CD4-positive, alpha-beta T cell (primary cell): ENCODE results near the gene PLGRKT. TPM values are rescaled to one million over a fixed set of nuclear protein-coding genes. Genes with fewer than 3 reads are reported as not detected.

Experiments
- ATAC-seq: fragments of 200-7000 bp; cut with Tn5 transposase; one replicate; pipeline ENCODE4 v1.10.0; 2022; ENCODE audit warnings: mild to moderate bottlenecking; ENCODE audit not compliant: poor library complexity
- CTCF ChIA-PET: fragments of 350-600 bp; sonication (Branson Sonifier 250); formaldehyde crosslinking; loops from one replicate; lab custom pipeline; 2021; ENCODE audit warnings: antibody characterized with exemption, inconsistent platforms; lab: Charles Lee
- POLR2A ChIA-PET: fragments of 350-600 bp; sonication (Branson Sonifier 250); formaldehyde crosslinking; loops from one replicate; lab custom pipeline; 2021; ENCODE audit warnings: antibody characterized with exemption, inconsistent platforms; lab: Charles Lee
- DNase-seq, 14 experiments: peaks; one replicate each; pipeline ENCODE4 v3.0.0-alpha.2; 2013 to 2020; ENCODE audit warnings: mixed read lengths in 2 of 14
- H3K27ac ChIP-seq, 2 donors: one replicate each; pipeline versions ENCODE4 v1.5.1 to v1.7.0; 2013; ENCODE audit warnings: low read length in 2 of 2, low read depth in 1 of 2, mild to moderate bottlenecking in 1 of 2
- H3K27me3 ChIP-seq, 2 experiments: 1 replicate in 1 of 2; 2 replicates in 1 of 2; pipeline versions ENCODE4 v1.6.1 to v1.7.0; 2013; ENCODE audit warnings: low read length in 2 of 2, control low read depth in 1 of 2, mild to moderate bottlenecking in 1 of 2, moderate library complexity in 1 of 2; ENCODE audit not compliant: insufficient read depth in 2 of 2, control insufficient read depth in 1 of 2
- H3K36me3 ChIP-seq: one replicate; pipeline ENCODE4 v1.6.1; 2013; ENCODE audit warnings: low read length, control low read depth; ENCODE audit not compliant: insufficient read depth
- H3K4me1 ChIP-seq: one replicate; pipeline ENCODE4 v1.6.1; 2013; ENCODE audit warnings: low read length, control low read depth; ENCODE audit not compliant: insufficient read depth
- H3K4me3 ChIP-seq: one replicate; pipeline ENCODE4 v1.5.1; 2013; ENCODE audit warnings: mild to moderate bottlenecking, low read length, moderate library complexity
- H3K9me3 ChIP-seq, 2 experiments: 1 replicate in 1 of 2; 2 replicates in 1 of 2; pipeline versions ENCODE4 v1.6.1 to v1.7.0; 2013; ENCODE audit warnings: low read length in 2 of 2, mild to moderate bottlenecking in 2 of 2, control low read depth in 1 of 2, moderate library complexity in 1 of 2; ENCODE audit not compliant: control insufficient read depth in 1 of 2, insufficient read depth in 1 of 2
- H3K27ac Mint-ChIP-seq: one replicate; pipeline ENCODE4 v1.8.0; 2020; ENCODE audit warnings: mixed read lengths
- H3K27me3 Mint-ChIP-seq: one replicate; pipeline ENCODE4 v1.8.0; 2021; ENCODE audit warnings: mixed read lengths
- H3K36me3 Mint-ChIP-seq: one replicate; pipeline ENCODE4 v1.8.0; 2021; ENCODE audit warnings: low read depth, mixed read lengths
- H3K4me1 Mint-ChIP-seq: one replicate; pipeline ENCODE4 v1.8.0; 2021; ENCODE audit warnings: low read depth, mixed read lengths
- H3K4me3 Mint-ChIP-seq: one replicate; pipeline ENCODE4 v1.8.0; 2020; ENCODE audit warnings: mild to moderate bottlenecking, mixed read lengths
- H3K9me3 Mint-ChIP-seq: one replicate; pipeline ENCODE4 v1.8.0; 2020; ENCODE audit warnings: mixed read lengths
- intact Hi-C, 2 experiments: fragments of 100-400 bp; cut with DNase I in 1 of 2; cut with micrococcal nuclease in 1 of 2; formaldehyde crosslinking; loops; one replicate each; pipeline versions ENCODE4 v1.15.1 to v1.9.0; 2023 to 2025; cut with DNase I, micrococcal nuclease
- total RNA-seq, 174 experiments: library from RNA in 2 of 174; stranded (reverse) in 2 of 174; gene quantifications; one replicate each; pipeline ENCODE4 v1.2.3 and lab custom pipeline; 2021 to 2026
- TF ChIP-seq, protein P1 (sequence below): fragments of 200-600 bp; IDR thresholded peaks from one replicate; pipeline ENCODE4 v1.8.0; 2022; ENCODE audit warnings: antibody characterized with exemption, mild to moderate bottlenecking

The PLGRKT gene
- total RNA-seq, 2 experiments from 2014 or later = 13.8 to 15.6 TPM

- TF ChIP-seq, protein P1, sequence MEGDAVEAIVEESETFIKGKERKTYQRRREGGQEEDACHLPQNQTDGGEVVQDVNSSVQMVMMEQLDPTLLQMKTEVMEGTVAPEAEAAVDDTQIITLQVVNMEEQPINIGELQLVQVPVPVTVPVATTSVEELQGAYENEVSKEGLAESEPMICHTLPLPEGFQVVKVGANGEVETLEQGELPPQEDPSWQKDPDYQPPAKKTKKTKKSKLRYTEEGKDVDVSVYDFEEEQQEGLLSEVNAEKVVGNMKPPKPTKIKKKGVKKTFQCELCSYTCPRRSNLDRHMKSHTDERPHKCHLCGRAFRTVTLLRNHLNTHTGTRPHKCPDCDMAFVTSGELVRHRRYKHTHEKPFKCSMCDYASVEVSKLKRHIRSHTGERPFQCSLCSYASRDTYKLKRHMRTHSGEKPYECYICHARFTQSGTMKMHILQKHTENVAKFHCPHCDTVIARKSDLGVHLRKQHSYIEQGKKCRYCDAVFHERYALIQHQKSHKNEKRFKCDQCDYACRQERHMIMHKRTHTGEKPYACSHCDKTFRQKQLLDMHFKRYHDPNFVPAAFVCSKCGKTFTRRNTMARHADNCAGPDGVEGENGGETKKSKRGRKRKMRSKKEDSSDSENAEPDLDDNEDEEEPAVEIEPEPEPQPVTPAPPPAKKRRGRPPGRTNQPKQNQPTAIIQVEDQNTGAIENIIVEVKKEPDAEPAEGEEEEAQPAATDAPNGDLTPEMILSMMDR = no peak
- POLR2A ChIA-PET = no interaction called here
- H3K4me3 Mint-ChIP-seq = no peak overlapping the region
Observed at GRCh38 chr9:5393497-5393896, 44.2 kb downstream of the PLGRKT start.

DNA sequence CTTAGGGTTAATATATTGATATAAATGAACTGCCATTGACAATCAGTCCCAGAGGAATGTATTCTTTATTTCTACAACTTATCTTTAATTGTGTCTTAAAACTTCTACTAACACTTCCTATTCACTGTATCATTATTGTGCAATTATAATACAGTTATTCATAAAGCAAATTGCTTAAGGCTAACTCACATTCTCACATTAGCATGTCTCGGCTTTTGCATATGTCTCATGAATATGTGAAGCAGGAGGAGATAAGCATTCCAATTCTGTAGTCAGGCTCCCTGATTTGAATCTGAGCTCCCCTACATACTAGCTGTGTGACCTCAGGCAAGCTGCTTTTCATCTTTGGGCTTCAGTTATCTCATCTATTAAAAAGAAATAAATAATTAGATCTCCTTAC is 45.4 kb downstream of the PLGRKT start:
- DNase-seq (no peak), ATAC-seq (no peak)
- Mint-ChIP-seq H3K27me3 (no peaks in the 10 kb centered on the region), H3K4me1 (peaks cover 18% of the 10 kb centered on the region), H3K9me3 (no peaks in the 10 kb centered on the region), H3K4me3 (no peak overlapping the region), H3K36me3 (peaks cover 8% of the 10 kb centered on the region), H3K27ac (no peak overlapping the region)
- H3K9me3 ChIP-seq = no peaks in the 10 kb centered on the region
- intact Hi-C loops = no loop called here
- POLR2A ChIA-PET = no interaction called here
- peaks cover 4% of the 10 kb centered on the region for H3K4me1 ChIP-seq
- CTCF ChIA-PET = no interaction called here
- no peak overlapping the region for H3K27ac ChIP-seq
- H3K36me3 ChIP-seq = no peaks in the 10 kb centered on the region
- no peak overlapping the region for H3K4me3 ChIP-seq
- TF ChIP-seq, protein P1 = no peak
- H3K27me3 ChIP-seq = no peaks in the 10 kb centered on the region

More at GRCh38 chr9:5393497-5393896, 44.2 kb downstream of the PLGRKT start:
- Histone ChIP-seq H3K27ac (no peak overlapping the region), H3K9me3 (no peaks in the 10 kb centered on the region), H3K36me3 (no peaks in the 10 kb centered on the region), H3K4me3 (no peak overlapping the region), H3K4me1 (peaks cover 4% of the 10 kb centered on the region), H3K27me3 (no peaks in the 10 kb centered on the region)
- intact Hi-C loops = no loop called here
- CTCF ChIA-PET = no interaction called here
- no peak for ATAC-seq
- Mint-ChIP-seq H3K27ac (no peak overlapping the region), H3K36me3 (peaks cover 8% of the 10 kb centered on the region), H3K27me3 (no peaks in the 10 kb centered on the region), H3K4me1 (peaks cover 16% of the 10 kb centered on the region), H3K9me3 (no peaks in the 10 kb centered on the region)
- no peak for DNase-seq

DNA sequence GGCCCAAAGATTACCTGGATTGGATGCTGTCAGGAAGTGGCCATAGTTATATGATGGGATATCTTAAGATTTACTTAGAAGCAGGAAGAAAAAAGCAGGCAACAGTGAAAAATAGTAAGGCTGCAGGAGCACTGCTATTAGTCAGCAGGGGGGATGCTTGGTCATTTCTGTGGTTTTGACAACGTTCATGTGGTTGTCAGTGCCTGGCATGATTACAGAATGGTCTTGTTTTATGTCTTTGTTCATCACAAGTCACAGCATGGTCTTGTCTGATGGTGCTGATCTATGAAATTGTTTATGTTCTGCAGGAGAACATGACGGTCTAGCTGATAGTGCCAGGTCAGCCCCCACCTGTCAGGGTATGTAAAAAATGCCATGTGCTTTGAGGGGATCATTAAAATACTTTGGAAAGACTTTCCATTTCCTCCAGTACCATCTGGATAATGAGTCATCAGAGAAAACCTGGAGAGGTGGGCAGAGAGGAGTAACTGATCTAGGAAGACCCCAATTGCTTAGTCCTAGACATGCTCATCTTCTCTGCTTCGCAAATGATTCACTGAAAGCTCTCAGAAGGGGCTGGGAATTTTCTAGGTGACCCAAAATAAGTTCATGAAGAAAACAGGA is 48.5 kb downstream of the PLGRKT start:
- Mint-ChIP-seq H3K9me3 (no peaks in the 10 kb centered on the region), H3K36me3 (peaks cover 17% of the 10 kb centered on the region), H3K4me1 (peaks cover 24% of the 10 kb centered on the region), H3K27me3 (no peaks in the 10 kb centered on the region), H3K27ac (no peak overlapping the region), H3K4me3 (no peak overlapping the region)
- no peak overlapping the region for H3K27ac ChIP-seq
- ChIA-PET CTCF (no interaction called here), POLR2A (no interaction called here)
- intact Hi-C loops = no loop called here
- H3K4me3 ChIP-seq = no peak overlapping the region
- ATAC-seq (no peak), DNase-seq (no peak)
- no peaks in the 10 kb centered on the region for H3K36me3 ChIP-seq
- TF ChIP-seq, protein P1 = no peak
- H3K9me3 ChIP-seq = no peaks in the 10 kb centered on the region
- no peaks in the 10 kb centered on the region for H3K27me3 ChIP-seq
- peaks cover 4% of the 10 kb centered on the region for H3K4me1 ChIP-seq
